Heart left ventricle (tissue), 13 donors: ENCODE measurements around the gene ADORA2B.

Source experiments
- POLR2A ChIP-seq, 2 donors: fragments of 450-650 bp; IDR thresholded peaks; one replicate each; pipeline ENCODE4 v1.6.1; 2017; ENCODE audit warnings: antibody characterized with exemption in 2 of 2, mild to moderate bottlenecking in 2 of 2, moderate library complexity in 2 of 2
- TF ChIP-seq, protein P1 (sequence below), 12 donors: fragments of 200-600 bp; sonication (generic) in 4 of 12; IDR thresholded peaks; one replicate each; pipeline versions ENCODE4 v1.5.0 to v1.8.0; 2018 to 2022; ENCODE audit warnings: antibody characterized with exemption in 12 of 12, mild to moderate bottlenecking in 5 of 12
- donor health status: ischemic (EF 13 %, LVEDD 7.1; RV severe dilation, severe dysfunction).
- donor health status: DM: no; HTN: yes; CAD: no.
- donor health status: DM: no; HTN: no; CAD: no.
- donor health status: ischemic (EF 25% LVEDD 6.9; RV normal size, moderate dysfunction).
- donor health status: ischemic (EF 25% LVEDD 5.7; RV mildly dilated, moderate dysfunction).
- donor health status: ischemic (EF 35%, LVEDD 5.7; RV mildly dilated, moderate dysfunction).
- donor health status: nonischemic (EF 11% LVEDD 7.7; RV severe dilation, severe dysfunction).
- donor health status: DM: yes; HTN: yes; CAD: no.
- donor health status: PGD.
- donor health status: ischemic (EF 29% LVEDD 5.4; RV normal size, mild dysfunction).
- donor health status: nonischemic (EF 23%, LVEDD 6.1; RV moderate dilation, normal function).

DNA sequence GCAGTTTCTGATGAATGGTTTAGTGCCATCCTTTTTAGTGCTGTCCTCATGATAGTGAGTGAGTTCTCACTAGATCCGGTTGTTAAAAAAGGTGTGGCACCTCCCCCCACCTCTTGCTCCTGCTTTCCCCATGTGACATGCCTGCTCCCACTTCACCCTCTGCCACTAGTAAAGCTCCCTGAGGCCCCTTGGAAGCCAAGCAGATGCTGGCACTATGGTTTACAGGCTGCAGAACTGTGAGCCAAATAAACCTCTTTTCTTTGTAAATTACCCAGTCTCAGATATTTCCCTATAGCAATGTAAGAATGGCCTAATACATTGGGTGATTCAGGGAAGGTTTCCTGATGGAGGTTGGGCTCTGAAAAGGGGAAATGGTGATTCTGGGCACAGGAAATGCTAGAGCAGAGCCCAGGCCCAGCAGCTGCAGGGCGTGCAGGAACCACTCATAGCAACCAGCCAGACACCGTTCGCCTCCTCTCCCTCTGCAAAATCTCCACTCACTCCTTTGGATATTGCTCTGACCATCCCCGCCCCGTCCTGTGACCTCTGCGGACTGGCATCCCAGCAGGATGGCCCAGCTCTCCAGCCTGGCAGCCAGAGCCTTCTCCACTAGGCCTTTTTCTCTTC lies 2.6 kb upstream of the ADORA2B start:
- TF ChIP-seq, protein P1, sequence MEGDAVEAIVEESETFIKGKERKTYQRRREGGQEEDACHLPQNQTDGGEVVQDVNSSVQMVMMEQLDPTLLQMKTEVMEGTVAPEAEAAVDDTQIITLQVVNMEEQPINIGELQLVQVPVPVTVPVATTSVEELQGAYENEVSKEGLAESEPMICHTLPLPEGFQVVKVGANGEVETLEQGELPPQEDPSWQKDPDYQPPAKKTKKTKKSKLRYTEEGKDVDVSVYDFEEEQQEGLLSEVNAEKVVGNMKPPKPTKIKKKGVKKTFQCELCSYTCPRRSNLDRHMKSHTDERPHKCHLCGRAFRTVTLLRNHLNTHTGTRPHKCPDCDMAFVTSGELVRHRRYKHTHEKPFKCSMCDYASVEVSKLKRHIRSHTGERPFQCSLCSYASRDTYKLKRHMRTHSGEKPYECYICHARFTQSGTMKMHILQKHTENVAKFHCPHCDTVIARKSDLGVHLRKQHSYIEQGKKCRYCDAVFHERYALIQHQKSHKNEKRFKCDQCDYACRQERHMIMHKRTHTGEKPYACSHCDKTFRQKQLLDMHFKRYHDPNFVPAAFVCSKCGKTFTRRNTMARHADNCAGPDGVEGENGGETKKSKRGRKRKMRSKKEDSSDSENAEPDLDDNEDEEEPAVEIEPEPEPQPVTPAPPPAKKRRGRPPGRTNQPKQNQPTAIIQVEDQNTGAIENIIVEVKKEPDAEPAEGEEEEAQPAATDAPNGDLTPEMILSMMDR (IDR thresholded peaks at IDR 0.05), result no peak
- TF ChIP-seq POLR2A (IDR thresholded peaks at IDR 0.05), result no peak
